Measurements from ENCODE around the gene MVD. TPM values are rescaled to one million over a fixed set of nuclear protein-coding genes. Genes with fewer than 3 reads are reported as not detected.

The MVD gene
- total RNA-seq, 1 experiment from 2014 or later = 119 TPM

DNA sequence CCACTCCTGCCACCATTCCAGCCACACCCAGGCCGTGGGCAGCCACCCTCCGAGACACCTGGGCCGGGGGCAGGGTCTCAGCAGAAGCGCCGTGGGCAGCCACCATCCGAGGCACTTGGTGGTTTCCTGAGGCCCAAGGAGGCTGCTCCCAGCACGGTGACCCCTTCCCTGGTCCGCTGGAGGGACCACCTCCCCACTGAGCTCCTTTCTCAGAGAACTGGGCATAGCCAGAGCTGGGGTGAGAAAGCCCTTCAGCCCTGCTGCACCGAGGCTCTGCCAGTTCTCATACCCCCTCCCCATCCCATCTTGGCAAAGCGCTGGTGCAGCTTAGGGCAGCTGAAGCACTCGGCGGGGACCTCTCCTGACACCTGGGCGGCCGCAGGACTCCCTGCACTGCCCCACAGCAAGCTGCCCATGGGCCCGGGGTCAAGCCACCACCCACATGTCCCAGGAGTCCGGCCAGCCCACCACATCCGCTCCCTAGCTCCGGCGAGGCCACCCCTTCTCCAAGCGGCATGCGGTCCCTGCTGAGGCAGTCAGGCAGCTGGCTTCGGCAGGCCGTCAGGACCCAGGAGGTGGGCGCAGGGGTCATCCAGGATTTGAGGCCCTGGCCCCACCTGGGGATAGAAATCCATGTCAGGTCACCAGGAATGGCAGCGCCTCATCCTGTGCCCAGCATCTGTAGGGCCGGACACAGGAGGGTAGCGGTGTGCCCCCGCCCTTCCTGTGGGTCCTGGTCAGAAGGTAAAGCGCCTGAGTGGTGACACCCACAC, 10.7 kb downstream of the MVD start:
- ATAC-seq = no peak
- Histone ChIP-seq H2AFZ (ENCODE audit: low read depth, low read length, poor library complexity, severe bottlenecking) (no peak overlapping the region), H3K9me2 (ENCODE audit: insufficient read depth) (no peaks in the 10 kb centered on the region), H3K9ac (ENCODE audit: low read length) (peak overlapping the region; percentile 98), H3K4me2 (ENCODE audit: low read length) (peak overlapping the region; percentile 95), H3K27me3 (ENCODE audit: insufficient read depth, low read length) (no peaks in the 10 kb centered on the region), H3K79me2 (ENCODE audit: insufficient read depth, low read length) (peaks cover 36% of the 10 kb centered on the region), H3K27ac (ENCODE audit: low read depth, low read length) (peak overlapping the region; percentile 86), H3K4me3 (replicated peaks in 1 of 2; ENCODE audit: low read depth in 1 of 2, low read length in 2 of 2) (peak overlapping the region in 1 of 2 experiments; percentile 99; a peak in 2 of 4 replicates), H3K36me3 (ENCODE audit: control insufficient read depth in 1 of 2, insufficient read depth in 2 of 2, low read length in 2 of 2) (peaks cover 5 to 10% of the 10 kb centered on the region in 2 experiments; a peak in 1 of 4 replicates), H3K9me3 (ENCODE audit: control insufficient read depth in 1 of 2, insufficient read depth in 1 of 2, low read depth in 1 of 2, low read length in 2 of 2) (no peaks in the 10 kb centered on the region), H4K20me1 (ENCODE audit: insufficient read depth) (no peaks in the 10 kb centered on the region), H3K4me1 (ENCODE audit: control insufficient read depth in 1 of 2, insufficient read depth in 2 of 2, low read length in 2 of 2) (peaks cover 16 to 26% of the 10 kb centered on the region in 2 experiments)
- CTCF ChIA-PET = no interaction called here
- POLR2A ChIA-PET = no interaction called here
- no TSS peak for BruUV-seq (replicated peaks)
- TF ChIP-seq, protein P1, sequence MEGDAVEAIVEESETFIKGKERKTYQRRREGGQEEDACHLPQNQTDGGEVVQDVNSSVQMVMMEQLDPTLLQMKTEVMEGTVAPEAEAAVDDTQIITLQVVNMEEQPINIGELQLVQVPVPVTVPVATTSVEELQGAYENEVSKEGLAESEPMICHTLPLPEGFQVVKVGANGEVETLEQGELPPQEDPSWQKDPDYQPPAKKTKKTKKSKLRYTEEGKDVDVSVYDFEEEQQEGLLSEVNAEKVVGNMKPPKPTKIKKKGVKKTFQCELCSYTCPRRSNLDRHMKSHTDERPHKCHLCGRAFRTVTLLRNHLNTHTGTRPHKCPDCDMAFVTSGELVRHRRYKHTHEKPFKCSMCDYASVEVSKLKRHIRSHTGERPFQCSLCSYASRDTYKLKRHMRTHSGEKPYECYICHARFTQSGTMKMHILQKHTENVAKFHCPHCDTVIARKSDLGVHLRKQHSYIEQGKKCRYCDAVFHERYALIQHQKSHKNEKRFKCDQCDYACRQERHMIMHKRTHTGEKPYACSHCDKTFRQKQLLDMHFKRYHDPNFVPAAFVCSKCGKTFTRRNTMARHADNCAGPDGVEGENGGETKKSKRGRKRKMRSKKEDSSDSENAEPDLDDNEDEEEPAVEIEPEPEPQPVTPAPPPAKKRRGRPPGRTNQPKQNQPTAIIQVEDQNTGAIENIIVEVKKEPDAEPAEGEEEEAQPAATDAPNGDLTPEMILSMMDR (IDR thresholded peaks at IDR 0.05 in 2 of 3, conservative IDR thresholded peaks at IDR 0.05 in 1 of 3; ENCODE audit: borderline replicate concordance in 1 of 3, insufficient read depth in 1 of 3, low read depth in 2 of 3, low read length in 2 of 3) = no peak
- TF ChIP-seq CBX3 (IDR thresholded peaks at IDR 0.05; ENCODE audit: low read depth) = no peak
- TF ChIP-seq JUND (IDR thresholded peaks at IDR 0.05) = no peak
- TF ChIP-seq EZH2 (IDR thresholded peaks at IDR 0.05) = no peak
- no peak for TF ChIP-seq YY1 (IDR thresholded peaks at IDR 0.05; ENCODE audit: extremely low read depth, insufficient replicate concordance, low read depth, low read length)
- intact Hi-C loops (cut with micrococcal nuclease) = loop anchor here (5.0 kb wide), 1 partner anchor 200 kb away; the partner anchor contains the start of gene ZFPM1
- RAD21 ChIA-PET (ENCODE audit: low non-redundant PET in 1 of 2, low total read pairs in 2 of 2, uncharacterized antibody in 2 of 2, unreplicated experiment in 2 of 2) = no interaction called here
- no peak for DNase-seq (ENCODE audit: low read depth, low spot score)
